ENCODE data around the gene KIAA0513.

KIAA0513 gene

DNA sequence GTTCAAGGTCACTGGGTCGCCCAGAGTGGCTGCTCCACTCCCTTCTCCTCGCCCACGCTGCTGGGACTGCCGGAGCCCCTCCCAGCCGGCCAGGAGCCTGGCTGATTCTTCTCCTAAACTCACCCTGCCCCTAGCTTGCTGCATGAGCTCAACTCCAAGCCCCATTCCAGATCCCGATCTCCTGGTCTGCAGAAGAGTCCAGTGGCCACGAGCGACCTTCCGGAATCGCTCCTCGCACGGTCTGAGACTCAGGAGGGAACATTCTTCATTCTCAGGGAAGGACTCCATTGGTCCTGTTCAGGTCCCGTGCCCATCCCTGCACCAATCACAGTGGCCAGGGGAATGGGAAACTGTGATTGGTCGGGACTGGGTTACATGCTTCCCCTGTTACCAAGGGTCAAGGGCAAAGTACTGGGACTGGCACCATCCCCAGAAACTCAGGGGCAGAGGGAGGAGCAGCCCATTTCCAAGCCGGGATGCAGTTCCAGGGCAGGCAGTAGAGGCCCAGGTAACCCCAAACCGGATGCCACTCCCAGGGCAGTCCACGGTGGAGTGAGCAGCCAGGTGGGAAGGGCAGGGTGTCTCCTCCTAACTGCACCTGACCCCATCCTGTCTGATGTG, 109.2 kb downstream of the KIAA0513 start:
- H2AFZ ChIP-seq (ENCODE audit: low read length, unreplicated experiment), result no peak overlapping the region
- no peaks in the 10 kb centered on the region for H3K79me2 ChIP-seq (ENCODE audit: control insufficient read depth, insufficient read depth, low read length, unreplicated experiment)
- H3K27ac ChIP-seq (ENCODE audit: low read depth, low read length), result no peak overlapping the region
- no peaks in the 10 kb centered on the region for H3K36me3 ChIP-seq (ENCODE audit: insufficient read depth, low read length)
- peak overlapping the region; percentile 19 for H3K4me3 ChIP-seq (ENCODE audit: low read depth, low read length)
- H3K27me3 ChIP-seq (ENCODE audit: insufficient read depth, low read length), result no peaks in the 10 kb centered on the region
- peaks cover 13% of the 10 kb centered on the region for H3K4me1 ChIP-seq (ENCODE audit: control insufficient read depth, insufficient read depth, low read length, unreplicated experiment)

DNA sequence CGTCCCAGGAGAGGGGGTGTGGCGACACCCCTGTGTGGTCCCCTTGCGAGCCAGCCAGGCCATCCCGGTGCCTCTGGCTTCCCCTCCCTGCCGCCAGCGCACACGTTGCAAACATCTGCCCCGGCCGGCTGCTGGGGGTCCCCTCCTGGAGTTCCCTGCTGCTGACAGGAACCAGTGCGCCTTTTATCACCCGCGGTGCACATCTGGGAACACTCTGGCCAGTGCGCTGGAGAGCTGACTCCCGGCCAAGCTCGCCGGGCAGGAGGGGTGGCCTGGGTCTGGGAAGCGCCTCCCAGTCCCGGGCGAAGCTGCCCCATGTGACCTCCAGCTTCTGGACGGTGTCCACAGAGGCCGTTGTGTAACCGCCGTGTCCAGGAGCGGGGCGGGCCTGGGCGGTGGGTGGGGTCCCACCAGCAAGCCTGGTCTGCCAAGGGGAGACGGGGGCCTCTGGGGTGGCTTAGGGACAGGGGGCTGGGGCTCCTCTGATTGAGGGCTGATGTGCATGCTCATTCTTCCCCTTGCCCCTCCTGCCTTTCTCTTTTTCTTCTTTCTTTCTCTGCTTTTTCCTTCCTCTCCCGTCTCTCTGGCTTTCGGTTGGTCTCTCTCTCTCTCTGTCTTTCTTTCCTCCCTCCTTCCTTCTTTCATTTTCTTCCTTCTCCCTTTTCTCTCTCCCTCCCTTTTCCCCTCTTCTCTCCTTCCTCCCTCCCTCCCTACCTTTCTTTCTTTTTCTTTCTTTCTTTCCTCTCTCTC, 109.9 kb downstream of the KIAA0513 start:
- Histone ChIP-seq H2AFZ (ENCODE audit: low read length, unreplicated experiment) (peak overlapping the region; percentile 69), H3K4me1 (ENCODE audit: control insufficient read depth, insufficient read depth, low read length, unreplicated experiment) (peaks cover 13% of the 10 kb centered on the region), H3K79me2 (ENCODE audit: control insufficient read depth, insufficient read depth, low read length, unreplicated experiment) (no peaks in the 10 kb centered on the region), H3K36me3 (ENCODE audit: insufficient read depth, low read length) (no peaks in the 10 kb centered on the region), H3K4me3 (ENCODE audit: low read depth, low read length) (peak overlapping the region; percentile 19), H3K27me3 (ENCODE audit: insufficient read depth, low read length) (no peaks in the 10 kb centered on the region), H3K27ac (ENCODE audit: low read depth, low read length) (no peak overlapping the region)

DNA sequence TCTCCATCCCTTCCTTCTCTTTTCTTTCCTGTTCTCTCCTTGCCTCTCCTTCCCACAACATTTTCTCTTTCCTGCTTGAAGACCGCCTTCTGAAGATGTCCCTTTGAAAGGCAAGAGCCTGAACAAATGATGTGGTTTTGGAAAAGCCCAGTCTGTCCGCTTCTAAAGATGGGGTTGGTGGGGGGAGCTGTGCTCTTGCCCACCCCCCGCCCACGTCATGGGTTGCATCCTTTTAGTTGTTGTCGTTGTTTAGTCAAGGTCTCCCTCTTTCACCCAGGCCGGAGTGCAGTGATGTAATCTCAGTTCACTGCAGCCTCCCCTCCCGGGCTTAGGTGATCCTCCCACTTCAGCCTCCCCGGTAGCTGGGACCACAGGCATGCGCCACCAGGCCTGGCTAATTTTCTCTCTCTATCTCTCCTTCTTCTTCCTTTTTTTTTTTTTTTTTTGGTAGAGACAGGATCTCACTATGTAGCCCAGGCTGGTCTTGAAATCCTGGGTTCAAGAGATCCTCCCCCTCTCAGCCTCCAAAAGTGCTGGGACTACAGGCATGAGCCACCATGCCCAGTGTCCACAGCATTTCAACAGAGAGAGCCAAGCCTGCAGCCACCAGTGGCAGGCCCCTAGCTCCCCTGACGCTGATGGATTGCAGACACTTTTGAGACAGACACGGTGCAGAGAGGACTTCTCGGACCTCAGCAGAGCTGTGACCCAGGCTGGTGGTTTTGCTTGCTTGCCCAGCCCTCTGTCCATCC, 110.7 kb downstream of the KIAA0513 start:
- no peak overlapping the region for H3K27ac ChIP-seq (ENCODE audit: low read depth, low read length)

DNA sequence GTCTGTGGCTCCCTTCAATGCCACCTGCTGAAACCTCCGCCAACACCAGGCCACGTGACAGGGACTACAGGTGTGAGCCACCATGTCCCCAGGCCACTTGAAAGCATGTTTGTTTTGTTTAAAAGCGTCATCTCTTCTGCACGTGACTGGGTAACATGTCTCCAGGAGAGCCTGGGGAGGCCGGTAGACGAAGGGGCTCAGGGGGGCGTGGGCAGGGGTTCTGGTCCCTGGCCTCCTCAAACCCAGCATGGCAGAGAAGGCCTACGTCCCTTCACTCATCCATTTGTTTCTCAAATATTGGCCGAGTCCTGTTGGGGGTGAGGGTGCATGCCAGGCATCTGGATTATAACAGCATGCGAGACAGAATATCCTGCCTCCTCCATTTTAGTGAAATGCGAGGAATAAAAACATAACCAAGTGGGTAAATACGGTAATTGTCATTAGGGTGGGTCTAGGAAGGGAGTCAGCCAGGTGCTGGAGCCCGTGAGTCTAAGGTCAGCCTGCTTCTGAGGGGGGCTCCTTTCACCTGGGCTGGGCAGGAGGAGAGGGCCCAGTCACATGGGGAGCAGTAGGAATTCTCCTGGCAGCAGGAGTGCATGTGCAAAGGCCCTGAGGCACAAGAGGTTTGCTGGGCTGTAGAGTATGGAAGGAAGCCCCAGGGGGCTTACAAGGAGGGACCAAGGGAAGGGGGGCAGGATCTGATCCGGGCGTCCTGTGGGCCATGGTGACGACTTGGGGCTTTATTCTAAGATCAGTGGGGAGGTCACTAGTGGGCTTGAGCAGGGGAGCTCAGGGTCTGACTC, 111.4 kb downstream of the KIAA0513 start:
- Histone ChIP-seq H3K27me3 (ENCODE audit: insufficient read depth, low read length) (no peaks in the 10 kb centered on the region), H3K79me2 (ENCODE audit: control insufficient read depth, insufficient read depth, low read length, unreplicated experiment) (no peaks in the 10 kb centered on the region), H3K27ac (ENCODE audit: low read depth, low read length) (no peak overlapping the region), H3K4me3 (ENCODE audit: low read depth, low read length) (no peak overlapping the region), H3K36me3 (ENCODE audit: insufficient read depth, low read length) (no peaks in the 10 kb centered on the region), H2AFZ (ENCODE audit: low read length, unreplicated experiment) (no peak overlapping the region), H3K4me1 (ENCODE audit: control insufficient read depth, insufficient read depth, low read length, unreplicated experiment) (peaks cover 13% of the 10 kb centered on the region)

More for the DNA sequence above, 110.7 kb downstream of the KIAA0513 start:
- Histone ChIP-seq H3K36me3 (ENCODE audit: insufficient read depth, low read length) (no peaks in the 10 kb centered on the region), H3K4me3 (ENCODE audit: low read depth, low read length) (peak overlapping the region; percentile 19), H3K79me2 (ENCODE audit: control insufficient read depth, insufficient read depth, low read length, unreplicated experiment) (no peaks in the 10 kb centered on the region), H3K4me1 (ENCODE audit: control insufficient read depth, insufficient read depth, low read length, unreplicated experiment) (peaks cover 13% of the 10 kb centered on the region), H3K27me3 (ENCODE audit: insufficient read depth, low read length) (no peaks in the 10 kb centered on the region), H2AFZ (ENCODE audit: low read length, unreplicated experiment) (peak overlapping the region; percentile 69)

DNA sequence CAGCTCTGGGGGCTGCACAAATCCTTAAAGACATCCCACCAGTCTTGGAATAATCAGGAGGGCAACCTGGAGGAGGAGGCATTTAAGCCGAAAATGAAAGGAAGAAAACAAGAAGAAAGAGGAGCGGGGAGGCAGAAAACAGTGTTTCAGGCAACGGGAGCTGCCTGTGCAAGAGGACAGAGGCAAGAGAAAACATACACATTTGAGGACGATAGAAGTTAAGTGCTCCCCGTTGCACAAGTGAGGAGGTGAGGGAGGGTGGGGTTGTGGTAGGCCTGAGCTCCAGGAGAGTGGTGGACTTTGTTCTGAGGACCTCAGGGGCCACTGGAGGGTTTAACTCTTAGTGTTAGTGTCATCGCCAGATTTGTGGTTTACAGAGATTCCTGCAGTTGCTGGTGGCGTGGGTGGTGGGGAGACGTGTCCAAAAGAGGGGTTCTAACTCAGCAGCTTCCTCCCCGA, 112.3 kb downstream of the KIAA0513 start:
- peaks cover 13% of the 10 kb centered on the region for H3K4me1 ChIP-seq (ENCODE audit: control insufficient read depth, insufficient read depth, low read length, unreplicated experiment)
- H3K36me3 ChIP-seq (ENCODE audit: insufficient read depth, low read length), result no peaks in the 10 kb centered on the region
- H3K27ac ChIP-seq (ENCODE audit: low read depth, low read length), result no peak overlapping the region
- no peaks in the 10 kb centered on the region for H3K79me2 ChIP-seq (ENCODE audit: control insufficient read depth, insufficient read depth, low read length, unreplicated experiment)
- H3K27me3 ChIP-seq (ENCODE audit: insufficient read depth, low read length), result no peaks in the 10 kb centered on the region
- H2AFZ ChIP-seq (ENCODE audit: low read length, unreplicated experiment), result no peak overlapping the region
- H3K4me3 ChIP-seq (ENCODE audit: low read depth, low read length), result no peak overlapping the region

DNA sequence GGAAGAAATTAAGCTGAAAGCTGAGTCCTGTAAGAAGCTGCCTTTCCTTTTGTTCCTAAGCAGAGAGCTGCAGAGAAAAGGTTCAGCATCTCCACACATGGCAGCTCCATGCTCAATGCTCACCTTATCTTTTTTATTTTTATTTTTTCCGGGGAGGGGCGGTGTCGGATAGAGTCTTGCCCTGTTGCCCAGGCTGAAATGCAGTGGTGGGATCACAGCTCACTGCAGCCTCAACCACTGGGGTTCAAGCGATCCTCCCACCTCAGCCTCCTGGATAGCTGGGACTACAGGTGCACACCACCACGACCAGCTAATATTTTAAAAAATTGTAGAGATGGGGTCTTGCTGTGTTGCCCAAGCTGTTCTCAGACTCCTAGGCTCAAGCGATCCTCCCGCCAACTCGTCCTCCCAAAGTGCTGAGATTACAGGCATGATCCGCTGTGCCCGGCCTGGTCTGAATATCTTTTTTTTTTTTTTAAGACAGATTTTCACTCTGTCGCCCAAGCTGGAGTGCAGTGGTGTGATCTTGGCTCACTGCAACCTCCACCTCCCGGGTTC, 112.9 kb downstream of the KIAA0513 start:
- H3K27me3 ChIP-seq (ENCODE audit: insufficient read depth, low read length), result no peaks in the 10 kb centered on the region
- no peaks in the 10 kb centered on the region for H3K79me2 ChIP-seq (ENCODE audit: control insufficient read depth, insufficient read depth, low read length, unreplicated experiment)
- H3K27ac ChIP-seq (ENCODE audit: low read depth, low read length), result no peak overlapping the region
- H3K36me3 ChIP-seq (ENCODE audit: insufficient read depth, low read length), result no peaks in the 10 kb centered on the region
- no peak overlapping the region for H2AFZ ChIP-seq (ENCODE audit: low read length, unreplicated experiment)
- peaks cover 13% of the 10 kb centered on the region for H3K4me1 ChIP-seq (ENCODE audit: control insufficient read depth, insufficient read depth, low read length, unreplicated experiment)
- H3K4me3 ChIP-seq (ENCODE audit: low read depth, low read length), result no peak overlapping the region

DNA sequence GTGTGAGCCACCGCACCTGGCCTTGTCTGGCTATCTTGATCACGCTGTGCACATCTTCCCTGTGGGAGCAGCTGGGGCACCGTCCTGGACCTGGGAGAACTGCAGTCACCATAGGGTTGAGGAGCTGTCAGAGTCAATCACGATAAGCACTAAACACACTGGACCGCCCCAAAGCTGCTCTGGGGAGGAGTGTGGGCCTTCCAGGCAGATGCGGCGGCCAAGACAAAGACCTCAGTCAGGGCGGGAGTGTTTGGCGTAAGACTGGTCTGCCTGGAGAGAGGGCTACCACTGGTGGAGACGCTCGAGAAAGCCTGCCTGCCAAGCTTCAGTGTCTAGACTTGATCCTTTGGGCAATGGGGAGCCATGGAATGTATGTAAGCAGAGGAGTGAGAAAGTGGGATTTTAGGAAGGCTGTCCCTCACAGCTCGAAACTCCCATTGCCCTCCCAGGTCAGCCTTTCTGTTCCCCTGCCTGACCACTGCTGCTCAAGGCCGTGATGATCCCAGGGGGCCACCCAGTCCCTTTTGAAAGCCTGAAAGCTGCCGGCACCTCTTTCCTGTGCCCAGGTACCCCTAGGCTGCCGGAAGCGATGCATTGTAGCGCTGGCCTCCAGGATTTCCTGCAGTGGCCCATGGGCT, 114.0 kb downstream of the KIAA0513 start:
- Histone ChIP-seq H3K27ac (ENCODE audit: low read depth, low read length) (no peak overlapping the region), H2AFZ (ENCODE audit: low read length, unreplicated experiment) (no peak overlapping the region), H3K36me3 (ENCODE audit: insufficient read depth, low read length) (no peaks in the 10 kb centered on the region), H3K4me1 (ENCODE audit: control insufficient read depth, insufficient read depth, low read length, unreplicated experiment) (peaks cover 8% of the 10 kb centered on the region), H3K4me3 (ENCODE audit: low read depth, low read length) (no peak overlapping the region), H3K79me2 (ENCODE audit: control insufficient read depth, insufficient read depth, low read length, unreplicated experiment) (no peaks in the 10 kb centered on the region), H3K27me3 (ENCODE audit: insufficient read depth, low read length) (no peaks in the 10 kb centered on the region)

DNA sequence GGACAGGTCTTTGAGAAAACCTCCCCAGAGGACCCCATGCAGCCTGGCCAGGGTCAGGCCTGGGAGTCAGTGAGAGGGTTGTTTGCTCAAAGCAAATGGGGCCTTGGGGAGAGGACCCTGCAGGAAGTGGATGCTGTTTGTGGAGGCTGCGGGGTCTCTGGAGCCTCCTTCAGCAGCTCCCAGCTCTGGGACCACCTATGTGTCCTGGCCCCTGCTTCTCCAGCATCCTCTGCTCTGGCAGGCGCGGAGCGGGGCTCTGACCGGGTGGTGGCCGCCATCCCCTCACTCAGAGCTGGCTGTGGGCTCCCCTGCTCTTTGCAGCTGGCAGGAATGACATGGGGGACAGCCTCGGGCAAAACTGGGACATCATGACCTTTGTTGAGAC, 114.5 kb downstream of the KIAA0513 start:
- H3K4me3 ChIP-seq (ENCODE audit: low read depth, low read length), result no peak overlapping the region
- H3K79me2 ChIP-seq (ENCODE audit: control insufficient read depth, insufficient read depth, low read length, unreplicated experiment), result no peaks in the 10 kb centered on the region
- H3K27ac ChIP-seq (ENCODE audit: low read depth, low read length), result no peak overlapping the region
- H3K36me3 ChIP-seq (ENCODE audit: insufficient read depth, low read length), result no peaks in the 10 kb centered on the region
- peaks cover 6% of the 10 kb centered on the region for H3K4me1 ChIP-seq (ENCODE audit: control insufficient read depth, insufficient read depth, low read length, unreplicated experiment)
- H2AFZ ChIP-seq (ENCODE audit: low read length, unreplicated experiment), result no peak overlapping the region
- no peaks in the 10 kb centered on the region for H3K27me3 ChIP-seq (ENCODE audit: insufficient read depth, low read length)

DNA sequence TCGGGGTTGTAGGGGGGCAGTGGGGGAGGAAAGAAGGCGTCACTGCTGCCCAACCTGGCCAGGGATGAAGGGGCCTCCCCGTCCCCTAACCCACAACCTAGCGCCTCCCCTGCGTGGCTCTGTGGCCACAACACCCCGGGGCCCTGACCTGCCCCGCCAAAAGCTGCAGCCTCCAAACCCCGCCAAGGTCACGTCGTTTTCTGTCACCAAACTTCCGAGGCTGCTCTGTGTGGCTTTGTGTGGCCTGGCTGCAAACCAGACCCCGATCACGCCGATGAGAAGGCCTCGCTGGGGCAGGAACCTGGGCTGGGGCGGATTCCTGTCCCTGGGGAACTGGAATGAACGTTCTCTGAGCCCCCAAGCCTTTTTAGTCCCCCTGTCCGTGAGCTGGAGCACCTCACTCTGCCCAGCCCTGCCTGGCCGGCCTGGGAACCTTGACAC, 115.2 kb downstream of the KIAA0513 start:
- Histone ChIP-seq H3K79me2 (ENCODE audit: control insufficient read depth, insufficient read depth, low read length, unreplicated experiment) (no peaks in the 10 kb centered on the region), H3K27me3 (ENCODE audit: insufficient read depth, low read length) (no peaks in the 10 kb centered on the region), H3K36me3 (ENCODE audit: insufficient read depth, low read length) (no peaks in the 10 kb centered on the region), H3K4me1 (ENCODE audit: control insufficient read depth, insufficient read depth, low read length, unreplicated experiment) (peaks cover 4% of the 10 kb centered on the region), H3K27ac (ENCODE audit: low read depth, low read length) (no peak overlapping the region), H3K4me3 (ENCODE audit: low read depth, low read length) (no peak overlapping the region), H2AFZ (ENCODE audit: low read length, unreplicated experiment) (no peak overlapping the region)

Data from ACC112 (cell line).